GM12801 (cell line): ENCODE measurements around the gene ZNF408.

Source experiments
- TF ChIP-seq, protein P1 (sequence below): IDR thresholded peaks from one replicate; pipeline ENCODE4 v1.5.1; 2011; ENCODE audit warnings: control low read depth; ENCODE audit not compliant: insufficient read length; ENCODE audit errors: extremely low read depth

Gene ZNF408

GRCh38 chr11:46663277-46663940, 37.4 kb upstream of the ZNF408 start:
- TF ChIP-seq, protein P1, sequence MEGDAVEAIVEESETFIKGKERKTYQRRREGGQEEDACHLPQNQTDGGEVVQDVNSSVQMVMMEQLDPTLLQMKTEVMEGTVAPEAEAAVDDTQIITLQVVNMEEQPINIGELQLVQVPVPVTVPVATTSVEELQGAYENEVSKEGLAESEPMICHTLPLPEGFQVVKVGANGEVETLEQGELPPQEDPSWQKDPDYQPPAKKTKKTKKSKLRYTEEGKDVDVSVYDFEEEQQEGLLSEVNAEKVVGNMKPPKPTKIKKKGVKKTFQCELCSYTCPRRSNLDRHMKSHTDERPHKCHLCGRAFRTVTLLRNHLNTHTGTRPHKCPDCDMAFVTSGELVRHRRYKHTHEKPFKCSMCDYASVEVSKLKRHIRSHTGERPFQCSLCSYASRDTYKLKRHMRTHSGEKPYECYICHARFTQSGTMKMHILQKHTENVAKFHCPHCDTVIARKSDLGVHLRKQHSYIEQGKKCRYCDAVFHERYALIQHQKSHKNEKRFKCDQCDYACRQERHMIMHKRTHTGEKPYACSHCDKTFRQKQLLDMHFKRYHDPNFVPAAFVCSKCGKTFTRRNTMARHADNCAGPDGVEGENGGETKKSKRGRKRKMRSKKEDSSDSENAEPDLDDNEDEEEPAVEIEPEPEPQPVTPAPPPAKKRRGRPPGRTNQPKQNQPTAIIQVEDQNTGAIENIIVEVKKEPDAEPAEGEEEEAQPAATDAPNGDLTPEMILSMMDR = no peak

DNA sequence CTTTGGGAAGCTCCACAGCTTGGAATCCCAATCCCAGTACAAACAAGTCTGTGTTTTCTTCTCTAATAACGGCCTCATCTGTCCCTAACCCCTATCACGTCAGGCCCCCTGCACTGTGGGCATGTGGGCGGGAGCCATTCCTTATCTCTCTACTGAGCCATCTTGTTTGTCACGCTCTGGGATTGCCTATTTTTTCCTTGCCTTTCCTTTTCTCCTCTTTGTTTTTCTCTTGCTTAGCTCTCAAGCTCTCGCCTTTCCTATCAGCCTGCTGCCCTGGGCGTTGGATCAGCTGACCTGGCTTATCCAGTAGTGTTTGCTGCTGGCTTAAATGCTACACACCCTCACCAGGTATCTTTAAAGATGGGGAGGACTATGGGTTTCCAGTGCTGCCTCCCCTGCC, 36.2 kb upstream of the ZNF408 start:
- TF ChIP-seq, protein P1 = no peak

DNA sequence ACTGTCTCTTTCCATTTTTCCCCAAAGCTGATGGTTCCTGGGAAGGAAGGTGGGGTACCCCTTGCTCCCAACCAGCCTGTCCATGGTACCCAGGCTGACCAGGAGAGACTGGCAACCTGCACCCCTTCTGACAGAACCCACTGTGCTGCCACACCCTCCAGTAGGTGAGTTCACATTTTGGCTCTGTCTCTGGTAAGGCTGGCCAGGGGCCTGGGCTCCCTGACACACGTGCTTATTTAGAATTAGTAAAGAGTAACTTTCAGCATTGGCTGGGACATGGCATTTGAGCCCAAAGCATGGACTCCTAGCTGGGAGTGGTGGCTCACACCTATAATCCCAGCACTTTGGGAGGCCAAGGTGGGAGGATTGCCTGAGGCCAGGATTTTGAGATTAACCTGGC, 35.5 kb upstream of the ZNF408 start:
- TF ChIP-seq, protein P1 = no peak

- TF ChIP-seq, protein P1 = no peak
Observed at GRCh38 chr11:46666516-46666915, 34.3 kb upstream of the ZNF408 start.

GRCh38 chr11:46667043-46667481, 33.8 kb upstream of the ZNF408 start:
- TF ChIP-seq, protein P1 = no peak

GRCh38 chr11:46668480-46669085, 32.2 kb upstream of the ZNF408 start:
- TF ChIP-seq, protein P1 = no peak

DNA sequence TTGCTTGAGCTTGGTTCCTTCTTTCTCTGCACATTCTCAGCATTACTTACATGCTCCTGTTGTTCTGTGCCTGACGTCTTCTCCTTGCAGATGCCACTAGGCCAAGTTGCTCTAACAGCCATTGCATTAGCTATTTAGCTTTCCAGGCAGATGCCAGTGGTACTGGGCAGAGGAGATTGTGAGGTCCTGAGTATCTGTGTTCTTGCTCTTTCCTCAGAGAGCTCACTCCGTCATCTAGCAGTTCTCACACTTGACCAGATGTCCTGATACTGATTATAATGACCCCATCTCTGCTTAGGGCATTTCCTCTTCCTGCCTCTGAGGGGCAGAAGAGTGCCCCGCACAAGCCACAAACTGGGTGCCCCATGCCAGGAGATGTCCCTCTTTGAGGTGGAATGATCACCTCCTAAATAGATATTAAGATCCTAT, 31.1 kb upstream of the ZNF408 start:
- TF ChIP-seq, protein P1 = no peak
